Left ventricle myocardium inferior (tissue), 1 donor: ENCODE measurements around the gene C18orf63. TPM values are rescaled to one million over a fixed set of nuclear protein-coding genes. Genes with fewer than 3 reads are reported as not detected.
A peak's percentile ranks its signal among the peaks of the same experiment; 100 is the strongest.

Experiments used
- DNase-seq: peaks from one replicate; pipeline ENCODE4 v3.0.0-alpha.2; 2020
- H3K27ac ChIP-seq: fragments of 200-600 bp; replicated peaks from 2 replicates; pipeline ENCODE4 v1.8.0; 2021
- H3K27me3 ChIP-seq: fragments of 200-600 bp; 2 replicates; pipeline ENCODE4 v1.8.0; 2021; ENCODE audit warnings: low read depth
- H3K36me3 ChIP-seq: fragments of 200-600 bp; 2 replicates; pipeline ENCODE4 v1.8.0; 2021
- H3K4me1 ChIP-seq: fragments of 200-600 bp; 2 replicates; pipeline ENCODE4 v1.8.0; 2021
- H3K4me3 ChIP-seq: fragments of 200-600 bp; 2 replicates; pipeline ENCODE4 v1.8.0; 2021; ENCODE audit warnings: mild to moderate bottlenecking, moderate library complexity
- H3K9me3 ChIP-seq: fragments of 200-600 bp; replicated peaks from 2 replicates; pipeline ENCODE4 v1.8.0; 2021
- CTCF ChIP-seq: fragments of 200-600 bp; IDR thresholded peaks from 2 replicates; pipeline ENCODE4 v1.8.0; 2021; ENCODE audit warnings: antibody characterized with exemption, mild to moderate bottlenecking, borderline replicate concordance
- intact Hi-C: fragments of 100-400 bp; cut with micrococcal nuclease; formaldehyde crosslinking; loops from one replicate; pipeline ENCODE4 v1.11.0; 2022
- total RNA-seq: library from RNA; stranded (reverse); fragmentation: NEBNext Ultra II Directional; extraction: Animal tissue kit (Norgen Biotek cat#: 25700); gene quantifications from one replicate; pipeline ENCODE4 v1.2.1, GENCODE V29; 2021
- donor health status: DM: no; HTN: yes; CAD: no; lungs with severe emphysema.

The C18orf63 gene
- total RNA-seq, 1 donor from 2014 or later = not detected

GRCh38 chr18:74395648-74396154 is 80.1 kb downstream of the C18orf63 start:
- DNase-seq = no peak
- intact Hi-C loops = no loop called here
- H3K36me3 ChIP-seq = no peaks in the 10 kb centered on the region
- H3K27me3 ChIP-seq = peaks cover 3% of the 10 kb centered on the region
- H3K4me1 ChIP-seq = peaks cover 39% of the 10 kb centered on the region
- no peak overlapping the region for H3K4me3 ChIP-seq
- H3K27ac ChIP-seq = peak overlapping the region; percentile 51
- TF ChIP-seq CTCF = no peak
- no peaks in the 10 kb centered on the region for H3K9me3 ChIP-seq

- H3K4me3 ChIP-seq = no peak overlapping the region
- peaks cover 3% of the 10 kb centered on the region for H3K27me3 ChIP-seq
- H3K9me3 ChIP-seq = no peaks in the 10 kb centered on the region
- H3K4me1 ChIP-seq = peaks cover 41% of the 10 kb centered on the region
- intact Hi-C loops = no loop called here
- no peak for DNase-seq
- TF ChIP-seq CTCF = no peak
- H3K36me3 ChIP-seq = no peaks in the 10 kb centered on the region
- peak overlapping the region; percentile 51 for H3K27ac ChIP-seq
Measured at GRCh38 chr18:74396171-74397169, 80.8 kb downstream of the C18orf63 start.

- Histone ChIP-seq H3K36me3 (no peaks in the 10 kb centered on the region), H3K4me1 (peaks cover 44% of the 10 kb centered on the region), H3K27me3 (no peaks in the 10 kb centered on the region), H3K9me3 (no peaks in the 10 kb centered on the region), H3K4me3 (no peak overlapping the region), H3K27ac (no peak overlapping the region)
- intact Hi-C loops = no loop called here
- TF ChIP-seq CTCF = no peak
- no peak for DNase-seq
Measured at GRCh38 chr18:74397572-74397971, 81.9 kb downstream of the C18orf63 start.

GRCh38 chr18:74399091-74399887 is 83.7 kb downstream of the C18orf63 start:
- Histone ChIP-seq H3K27me3 (no peaks in the 10 kb centered on the region), H3K9me3 (no peaks in the 10 kb centered on the region), H3K4me1 (peaks cover 48% of the 10 kb centered on the region), H3K36me3 (no peaks in the 10 kb centered on the region), H3K27ac (peak overlapping the region; percentile 54), H3K4me3 (no peak overlapping the region)
- no peak for TF ChIP-seq CTCF
- DNase-seq = peak; percentile 30
- intact Hi-C loops = no loop called here

GRCh38 chr18:74400813-74401212 is 85.2 kb downstream of the C18orf63 start:
- Histone ChIP-seq H3K4me3 (no peak overlapping the region), H3K9me3 (no peaks in the 10 kb centered on the region), H3K4me1 (peaks cover 47% of the 10 kb centered on the region), H3K27me3 (no peaks in the 10 kb centered on the region), H3K36me3 (no peaks in the 10 kb centered on the region), H3K27ac (no peak overlapping the region)
- intact Hi-C loops = no loop called here
- no peak for TF ChIP-seq CTCF
- DNase-seq = no peak
